Choroid plexus epithelial cell (primary cell): ENCODE results near the gene ANKRA2.
"Not testable (repeated sequence)": the region's sequence is repeated elsewhere in the genome, so short reads cannot be mapped to it uniquely, and the experiment has no call there.

ENCODE experiments used
- DNase-seq: peaks from one replicate; pipeline ENCODE4 v3.0.0-alpha.2; 2010; ENCODE audit warnings: low read depth
- H3K4me3 ChIP-seq: 2 replicates; pipeline ENCODE4 v1.5.1; 2011; ENCODE audit warnings: low read depth, mild to moderate bottlenecking, control low read depth, low read length, moderate library complexity
- TF ChIP-seq, protein P1 (sequence below): conservative IDR thresholded peaks from 2 replicates; pipeline ENCODE4 v1.5.1; 2011; ENCODE audit warnings: low read depth, mild to moderate bottlenecking, control low read depth, inconsistent platforms, low read length, moderate library complexity

Gene ANKRA2

DNA sequence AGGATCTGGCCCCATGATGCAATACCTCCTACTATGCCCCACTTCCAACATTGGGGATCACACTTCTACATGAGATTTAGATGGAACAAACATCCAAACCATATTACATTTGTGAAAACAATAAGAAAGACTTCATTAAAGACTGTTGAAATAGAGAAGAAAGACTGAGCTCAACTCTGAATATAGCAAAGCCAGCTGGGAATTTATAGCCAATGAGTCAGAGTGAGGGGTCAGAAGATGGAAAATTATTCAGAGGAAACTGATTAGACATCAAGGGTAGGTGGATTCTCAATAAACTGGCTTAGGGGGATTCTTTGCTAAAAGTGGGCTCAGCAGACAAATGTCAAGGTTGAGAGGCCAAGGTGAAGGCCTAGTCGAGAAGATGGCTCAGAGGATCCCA is 41.6 kb downstream of the ANKRA2 start:
- TF ChIP-seq, protein P1, sequence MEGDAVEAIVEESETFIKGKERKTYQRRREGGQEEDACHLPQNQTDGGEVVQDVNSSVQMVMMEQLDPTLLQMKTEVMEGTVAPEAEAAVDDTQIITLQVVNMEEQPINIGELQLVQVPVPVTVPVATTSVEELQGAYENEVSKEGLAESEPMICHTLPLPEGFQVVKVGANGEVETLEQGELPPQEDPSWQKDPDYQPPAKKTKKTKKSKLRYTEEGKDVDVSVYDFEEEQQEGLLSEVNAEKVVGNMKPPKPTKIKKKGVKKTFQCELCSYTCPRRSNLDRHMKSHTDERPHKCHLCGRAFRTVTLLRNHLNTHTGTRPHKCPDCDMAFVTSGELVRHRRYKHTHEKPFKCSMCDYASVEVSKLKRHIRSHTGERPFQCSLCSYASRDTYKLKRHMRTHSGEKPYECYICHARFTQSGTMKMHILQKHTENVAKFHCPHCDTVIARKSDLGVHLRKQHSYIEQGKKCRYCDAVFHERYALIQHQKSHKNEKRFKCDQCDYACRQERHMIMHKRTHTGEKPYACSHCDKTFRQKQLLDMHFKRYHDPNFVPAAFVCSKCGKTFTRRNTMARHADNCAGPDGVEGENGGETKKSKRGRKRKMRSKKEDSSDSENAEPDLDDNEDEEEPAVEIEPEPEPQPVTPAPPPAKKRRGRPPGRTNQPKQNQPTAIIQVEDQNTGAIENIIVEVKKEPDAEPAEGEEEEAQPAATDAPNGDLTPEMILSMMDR, result no peak
- no peak for DNase-seq
- no peak overlapping the region for H3K4me3 ChIP-seq

DNA sequence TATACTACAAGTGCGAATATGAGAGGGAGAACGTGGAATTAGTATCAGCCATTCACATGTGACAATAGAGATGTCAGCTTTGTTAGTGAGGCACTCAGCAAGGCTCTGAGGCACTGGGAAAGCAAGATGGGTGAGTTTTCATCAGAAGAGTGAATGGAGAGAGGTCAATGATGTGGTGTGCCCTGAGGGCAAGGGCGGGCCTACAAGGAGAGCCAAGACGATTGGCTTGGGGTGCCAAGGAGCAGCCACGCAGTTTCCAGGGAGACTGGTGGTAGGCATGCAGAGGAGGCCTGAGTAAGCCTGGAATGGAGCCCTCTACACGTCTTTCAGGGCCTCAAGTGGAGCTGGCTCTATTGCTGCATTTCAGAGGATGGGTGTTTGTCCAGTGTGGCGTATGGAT is 42.5 kb downstream of the ANKRA2 start:
- DNase-seq, result no peak
- no peak overlapping the region for H3K4me3 ChIP-seq
- TF ChIP-seq, protein P1, result no peak

DNA sequence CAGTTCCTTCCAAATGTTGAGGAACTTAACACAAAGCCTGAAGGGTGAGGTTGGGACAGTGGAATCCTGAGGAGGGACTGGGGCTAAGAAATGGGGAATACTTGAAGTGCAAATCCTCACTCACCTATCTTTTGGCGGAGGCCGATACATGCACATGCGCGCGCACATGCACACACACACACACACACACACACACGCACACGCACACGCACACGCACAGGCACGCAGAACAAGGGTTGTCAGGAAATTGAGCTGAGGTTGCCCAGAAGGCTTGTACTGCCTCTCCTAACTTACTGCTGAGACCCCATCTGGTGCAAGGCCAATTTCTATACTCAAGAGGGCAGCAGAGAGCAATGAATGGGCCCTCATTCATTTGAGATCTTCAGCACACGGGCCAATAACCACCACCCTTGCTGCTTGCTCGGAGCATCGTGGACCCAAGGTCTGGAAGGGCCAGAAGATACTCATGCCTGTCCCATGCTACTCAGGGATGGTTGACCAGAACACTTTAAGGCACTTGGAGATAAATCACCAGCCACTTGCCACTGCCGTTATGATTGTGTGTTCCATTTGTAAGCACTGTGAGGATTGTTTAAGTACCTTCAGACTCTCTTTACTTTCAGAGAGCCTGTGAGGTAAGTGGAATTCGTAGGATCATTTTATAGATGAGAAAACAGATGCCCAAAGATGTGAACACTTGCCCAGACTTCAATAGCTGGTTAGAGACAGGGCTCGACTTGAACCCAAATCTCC is 45.7 kb downstream of the ANKRA2 start:
- peak; percentile 92 for DNase-seq

DNA sequence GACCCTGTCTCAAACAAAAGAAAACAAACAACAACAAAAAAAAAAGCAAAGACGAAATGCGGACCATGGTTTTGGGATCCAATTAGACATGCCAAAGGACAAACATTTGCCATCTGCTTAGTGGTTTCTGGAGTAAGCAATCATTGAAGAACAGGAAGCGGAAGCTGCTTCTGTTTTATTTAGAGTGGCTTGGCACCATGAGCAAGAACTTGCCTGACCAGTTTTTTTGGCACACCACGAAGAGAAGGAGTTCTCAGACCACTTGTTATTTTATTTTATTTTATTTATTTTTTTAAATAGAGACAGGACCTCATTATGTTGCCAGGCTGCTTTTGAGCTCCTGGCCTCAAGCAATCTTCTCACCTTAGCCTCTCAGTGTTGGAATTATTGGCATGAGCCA is 50.2 kb downstream of the ANKRA2 start:
- no peak overlapping the region for H3K4me3 ChIP-seq
- DNase-seq, result no peak
- TF ChIP-seq, protein P1, result no peak

More for the DNA sequence above, 45.7 kb downstream of the ANKRA2 start:
- no peak overlapping the region for H3K4me3 ChIP-seq
- TF ChIP-seq, protein P1, result peak; percentile 83

DNA sequence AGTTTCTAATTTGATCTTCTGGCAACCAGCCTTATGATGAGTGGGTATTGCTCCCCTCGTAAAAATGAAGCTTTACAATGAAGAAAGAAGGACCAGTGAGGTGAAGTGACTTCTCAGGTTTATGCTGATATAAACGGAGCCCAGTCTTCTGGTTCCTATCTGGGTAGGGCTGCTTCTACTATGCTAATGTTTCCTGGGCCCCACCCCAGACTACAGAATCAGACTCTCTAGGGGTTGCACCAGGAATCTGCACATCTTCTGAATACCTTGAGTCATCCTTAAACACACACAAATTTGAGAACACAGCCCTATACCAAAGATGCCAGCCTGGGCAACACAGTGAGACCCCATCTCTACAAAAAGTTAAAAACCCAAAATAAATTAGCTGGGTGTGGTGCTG is 51.0 kb downstream of the ANKRA2 start:
- TF ChIP-seq, protein P1, result no peak
- DNase-seq, result no peak
- no peak overlapping the region for H3K4me3 ChIP-seq

DNA sequence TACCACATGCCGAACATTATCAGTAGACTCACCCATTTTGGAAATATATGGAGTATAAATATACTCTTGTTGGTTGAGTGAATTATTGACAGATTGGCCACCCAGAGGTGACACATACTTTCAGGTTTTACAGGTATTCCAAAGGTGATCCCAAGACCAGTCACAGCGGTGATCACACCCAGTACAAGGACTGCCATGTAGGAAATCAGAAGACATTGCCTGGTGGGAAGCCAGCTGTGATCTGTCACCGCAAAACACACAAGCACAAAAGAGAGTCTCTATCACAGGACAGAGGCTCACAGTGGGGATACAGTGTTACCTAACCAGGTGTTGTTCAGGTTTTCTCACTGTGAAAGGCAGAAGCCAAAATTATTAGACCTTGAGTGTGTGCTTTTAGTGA is 51.4 kb downstream of the ANKRA2 start:
- DNase-seq, result no peak
- TF ChIP-seq, protein P1, result no peak
- no peak overlapping the region for H3K4me3 ChIP-seq

DNA sequence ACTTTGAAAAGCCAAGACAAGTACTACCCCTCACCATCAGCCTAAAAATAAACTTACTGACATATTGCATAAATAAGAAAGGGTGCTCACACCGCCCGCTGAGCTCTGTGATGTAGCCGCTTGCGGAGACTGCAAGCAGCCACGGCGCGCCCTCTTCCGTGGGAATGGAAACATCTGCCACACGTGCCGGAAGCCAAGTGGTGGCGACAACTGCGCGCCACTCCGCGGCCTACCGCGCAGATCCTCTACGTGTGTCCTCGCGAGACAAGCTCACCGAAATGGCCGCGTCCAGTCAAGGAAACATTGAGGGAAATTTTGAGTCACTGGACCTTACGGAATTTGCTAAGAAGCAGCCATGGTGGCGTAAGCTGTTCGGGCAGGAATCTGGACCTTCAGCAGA is 56.9 kb downstream of the ANKRA2 start:
- DNase-seq, H3K4me3 ChIP-seq: not testable (repeated sequence)

DNA sequence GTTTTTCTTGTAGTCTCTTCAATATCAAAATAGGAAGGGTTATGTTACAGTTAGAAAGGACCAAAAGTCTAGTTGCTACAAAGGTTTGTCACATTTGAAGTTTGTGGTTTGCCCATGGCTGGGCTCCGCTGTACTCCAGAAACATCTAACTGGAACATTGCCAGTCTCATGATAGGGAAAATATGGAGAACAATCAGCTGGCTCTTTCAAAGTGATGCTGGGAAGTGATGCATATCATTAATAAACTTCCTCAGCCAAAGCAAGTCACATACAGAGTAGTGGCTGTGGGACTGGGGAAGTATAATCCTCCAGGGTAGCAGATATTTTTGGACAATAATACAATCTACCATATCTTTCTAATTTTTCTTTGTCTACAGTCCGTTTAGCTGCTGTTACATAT is 58.4 kb downstream of the ANKRA2 start:
- H3K4me3 ChIP-seq, result no peak overlapping the region
- DNase-seq, result peak; percentile 50
- TF ChIP-seq, protein P1, result no peak
